ENCODE results near the gene LIMS3.
"Not testable (repeated sequence)": the region's sequence is repeated elsewhere in the genome, so short reads cannot be mapped to it uniquely, and the experiment has no call there.

The LIMS3 gene

DNA sequence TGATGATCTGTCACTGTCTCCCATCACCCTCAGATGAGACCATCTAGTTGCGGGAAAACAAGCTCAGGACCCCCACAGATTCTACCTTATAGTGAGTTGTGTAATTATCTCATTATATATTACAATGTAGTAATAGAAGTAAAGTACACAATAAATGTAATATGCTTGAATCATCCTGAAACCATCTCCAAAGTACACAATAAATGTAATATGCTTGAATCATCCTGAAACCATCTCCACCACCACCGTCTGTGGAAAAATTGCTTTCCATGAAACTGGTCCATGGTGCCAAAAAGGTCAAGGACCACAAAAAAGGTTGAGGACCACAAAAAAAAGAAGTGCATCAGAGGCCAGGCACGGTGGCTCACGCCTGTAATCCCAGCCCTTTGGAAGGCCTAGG, 29.3 kb downstream of the LIMS3 start:
- DNase-seq, result not testable (repeated sequence)

DNA sequence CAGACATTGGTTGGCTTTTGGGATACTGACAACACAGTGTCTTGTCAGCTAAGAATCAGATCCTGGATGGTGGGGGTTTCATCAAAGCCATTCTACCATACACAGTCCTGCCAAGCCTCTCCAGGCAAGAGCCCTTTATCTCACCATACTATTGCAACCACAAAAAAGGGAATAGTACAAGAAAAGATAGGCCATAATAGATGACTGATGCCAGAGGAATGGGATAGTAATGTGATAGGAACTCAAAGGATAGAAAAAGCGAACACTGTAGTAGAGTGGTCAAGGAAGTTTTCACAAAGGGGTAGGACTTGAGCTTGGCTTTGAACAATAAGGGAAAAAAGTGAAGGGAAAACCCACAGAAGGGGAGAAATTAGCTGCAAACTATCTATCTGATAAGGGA, 30.7 kb downstream of the LIMS3 start:
- not testable (repeated sequence) for DNase-seq

DNA sequence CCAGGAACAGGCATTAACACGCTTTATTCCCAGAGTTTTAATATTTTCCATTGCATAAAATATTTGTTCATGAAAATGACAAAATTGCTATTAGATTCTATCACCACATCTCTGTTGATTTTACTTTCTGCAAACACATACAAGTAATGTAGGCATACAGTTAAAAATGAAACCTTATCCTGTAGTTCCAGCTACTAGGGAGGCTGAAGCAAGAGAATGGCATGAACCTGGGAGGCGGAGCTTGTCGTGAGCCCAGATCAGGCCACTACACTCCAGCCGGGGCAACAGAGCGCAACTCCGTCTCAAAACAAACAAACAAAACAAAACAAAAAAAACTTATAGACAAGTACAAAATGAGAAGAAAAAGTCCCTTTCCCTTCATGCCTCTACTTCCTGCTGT, 38.0 kb downstream of the LIMS3 start:
- DNase-seq, result not testable (repeated sequence)

GRCh38 chr2:109945362-109945761, 46.9 kb downstream of the LIMS3 start:
- DNase-seq, result not testable (repeated sequence)

DNA sequence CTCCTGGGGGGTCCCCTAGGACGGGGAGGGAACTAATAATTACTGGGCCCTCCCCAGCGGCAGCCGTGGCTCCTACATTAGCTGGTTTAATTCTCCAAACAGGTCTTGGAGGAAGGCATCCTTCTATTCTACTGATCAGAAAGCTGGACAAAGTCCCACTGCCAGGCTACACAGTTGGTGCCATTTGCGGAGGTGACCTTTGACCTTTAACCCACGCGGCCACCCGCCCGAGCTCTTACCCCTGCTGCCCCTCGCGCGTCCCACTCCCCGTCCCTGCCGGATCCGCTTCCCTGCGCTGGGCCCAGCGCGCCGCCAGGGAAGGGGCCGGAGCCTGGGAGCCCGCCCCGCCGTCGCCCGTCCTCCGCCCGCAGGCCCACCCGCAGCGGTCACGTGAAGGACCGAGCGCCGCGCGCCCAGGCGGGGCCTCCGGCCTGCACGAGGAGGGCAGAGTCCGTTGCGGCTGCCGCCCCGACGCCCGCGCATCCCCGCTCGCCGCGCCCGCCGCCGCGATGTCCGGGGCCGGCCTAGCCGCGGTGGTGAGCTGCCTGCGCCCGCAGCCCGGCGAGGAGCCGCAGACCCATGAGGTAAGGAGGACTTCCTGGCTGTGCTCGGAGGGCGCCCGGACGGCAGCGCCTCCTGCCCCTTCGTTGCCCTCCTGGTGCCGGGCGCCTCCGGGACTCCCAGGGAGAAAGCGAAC, 48.9 kb downstream of the LIMS3 start:
- not testable (repeated sequence) for DNase-seq

DNA sequence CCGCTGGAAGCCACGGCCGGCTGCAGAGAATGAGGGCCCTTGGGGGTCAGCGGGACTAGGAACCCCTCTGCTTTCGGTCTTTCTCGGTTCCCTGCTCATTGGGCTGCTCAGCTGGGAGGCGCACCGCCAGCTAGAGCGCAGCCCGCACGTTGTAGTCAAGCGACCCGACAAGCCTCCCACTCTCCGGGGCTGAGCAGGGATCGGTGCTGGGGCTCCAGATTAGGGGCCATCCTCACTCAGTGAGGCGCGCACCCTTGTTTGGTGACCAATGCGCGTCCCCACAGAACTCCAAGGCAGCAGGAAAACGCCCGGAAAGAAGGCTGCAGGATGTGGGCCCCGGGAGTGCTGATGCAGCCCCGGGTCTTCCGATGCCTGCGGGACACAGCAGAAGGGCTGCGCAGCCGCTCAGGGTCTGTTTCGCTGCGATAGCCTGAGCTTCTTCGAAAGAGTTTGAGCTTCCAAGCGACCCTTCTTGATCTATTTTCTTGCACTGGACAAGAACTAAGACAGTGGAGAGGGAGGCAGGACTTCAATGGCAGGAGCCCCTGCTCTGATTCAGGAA, 49.6 kb downstream of the LIMS3 start:
- not testable (repeated sequence) for DNase-seq

DNA sequence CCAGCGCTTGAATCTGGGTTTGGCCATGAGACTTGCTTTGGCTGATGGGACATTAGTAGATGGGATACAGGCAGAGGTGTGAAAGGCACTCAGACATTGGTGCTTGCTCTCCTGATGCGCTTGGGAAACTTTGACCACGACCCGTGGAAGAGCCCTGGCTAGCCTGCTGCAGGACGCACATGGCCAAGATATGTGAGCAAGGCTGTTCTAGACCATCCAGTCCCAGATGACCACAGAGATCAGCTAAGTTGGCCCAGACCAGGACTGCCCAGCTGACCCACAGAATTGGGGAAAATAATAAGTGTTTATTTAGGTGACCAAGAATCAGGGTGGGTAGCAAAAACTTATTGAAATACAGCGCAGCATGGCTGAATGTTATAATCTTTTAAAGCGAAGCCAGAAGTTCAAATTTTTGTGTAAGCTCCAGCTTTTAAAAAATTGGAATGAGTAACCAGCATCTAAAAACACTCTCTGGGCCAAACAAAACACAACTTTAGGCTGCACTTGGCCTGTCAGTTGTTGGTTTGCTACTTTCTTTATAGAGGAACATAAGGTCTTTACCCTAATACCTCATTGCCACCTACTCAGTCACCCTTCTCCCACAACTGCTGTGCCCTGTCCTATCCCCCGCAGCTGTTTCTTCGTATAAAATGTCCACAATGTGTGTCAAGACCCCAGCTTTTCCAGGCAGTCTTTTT, 51.8 kb downstream of the LIMS3 start:
- DNase-seq, result not testable (repeated sequence)

DNA sequence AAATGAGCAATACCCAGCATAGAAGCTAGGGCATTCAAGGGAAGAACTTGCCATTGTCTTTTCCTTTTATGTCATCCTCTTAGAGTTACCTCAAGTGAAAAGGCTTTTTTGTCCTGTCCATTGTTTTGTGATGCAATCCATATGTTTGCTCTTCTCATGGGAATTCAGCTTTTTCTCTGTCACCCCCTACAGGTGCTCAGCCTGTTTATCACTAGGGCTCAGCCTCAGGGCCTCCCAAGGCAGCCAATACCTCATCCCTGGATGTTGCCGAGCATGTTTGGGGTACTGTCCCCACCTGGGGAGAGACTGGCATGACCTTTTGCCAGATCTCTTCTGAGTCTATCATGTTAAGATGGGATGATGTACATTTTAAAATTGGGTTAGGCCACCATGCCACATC, 65.5 kb downstream of the LIMS3 start:
- not testable (repeated sequence) for DNase-seq

GRCh38 chr2:109965482-109965881, 67.0 kb downstream of the LIMS3 start:
- DNase-seq, result not testable (repeated sequence)

DNA sequence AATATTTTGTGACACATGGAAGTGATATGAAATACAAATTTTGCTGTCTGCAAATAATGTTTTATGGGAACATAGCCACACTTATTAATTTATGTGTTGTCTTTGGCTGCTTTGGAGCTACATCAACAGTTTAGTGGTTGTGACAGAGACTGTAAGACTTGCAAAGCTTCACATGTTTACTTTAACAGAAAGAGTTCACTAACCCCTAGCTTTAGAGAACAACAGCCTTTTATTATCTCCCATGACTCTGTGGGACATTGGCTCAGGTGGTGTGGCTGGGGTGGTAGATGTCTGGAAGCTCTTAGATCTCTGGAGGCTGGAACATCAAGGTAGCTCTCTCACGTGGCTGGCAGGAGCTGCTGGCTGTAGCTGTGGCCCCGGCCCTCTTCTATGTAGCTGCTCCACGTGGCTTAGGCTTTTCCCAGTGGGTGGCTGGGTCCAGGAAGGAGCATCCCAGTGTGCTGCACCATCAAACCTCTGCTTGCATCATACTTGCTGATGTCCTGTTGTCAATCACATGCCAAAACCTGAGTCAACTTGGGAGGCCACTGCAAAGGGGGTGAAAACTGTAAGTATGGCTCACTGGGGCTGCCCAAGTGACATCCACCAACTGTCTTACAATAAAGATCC, 67.7 kb downstream of the LIMS3 start:
- DNase-seq, result not testable (repeated sequence)

DNA sequence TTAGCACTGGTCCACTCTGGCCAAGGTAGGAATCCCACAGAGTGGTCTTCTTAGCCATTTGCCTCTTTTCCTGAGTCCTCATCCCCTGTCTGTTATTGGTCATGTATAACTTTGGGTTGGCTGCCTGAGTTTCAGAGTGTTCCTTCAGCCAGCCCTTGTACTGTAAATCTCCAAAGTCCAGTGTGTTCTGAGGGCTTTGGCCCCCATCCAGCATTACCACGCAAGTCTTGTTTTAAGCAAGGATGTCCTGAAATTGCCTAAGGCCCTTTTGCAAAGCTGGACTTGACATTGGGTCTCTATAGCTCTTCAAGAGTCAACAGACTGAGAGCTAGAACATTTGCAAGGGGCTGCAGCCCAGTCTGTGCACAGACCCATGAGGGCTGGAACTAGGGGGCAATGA, 68.4 kb downstream of the LIMS3 start:
- not testable (repeated sequence) for DNase-seq

DNA sequence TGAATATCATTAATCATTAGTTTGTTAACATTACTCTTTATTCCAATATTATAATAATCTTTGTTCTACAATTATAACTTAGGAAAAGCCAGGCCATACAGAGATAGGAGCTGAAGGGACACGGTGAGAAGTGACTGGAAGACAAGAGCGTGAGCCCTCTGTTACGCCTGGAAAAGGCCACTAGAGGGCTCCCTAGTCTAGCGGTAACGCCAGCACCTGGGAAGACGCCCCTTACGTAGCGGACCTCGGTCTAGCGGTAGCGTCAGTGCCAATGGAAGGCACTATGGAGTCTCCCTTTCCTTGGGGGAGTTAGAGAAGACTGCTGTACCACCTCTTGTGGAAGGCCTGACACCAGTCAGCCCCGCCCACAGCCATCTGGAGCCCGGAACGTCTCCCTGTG, 71.4 kb downstream of the LIMS3 start:
- DNase-seq, result not testable (repeated sequence)

DNA sequence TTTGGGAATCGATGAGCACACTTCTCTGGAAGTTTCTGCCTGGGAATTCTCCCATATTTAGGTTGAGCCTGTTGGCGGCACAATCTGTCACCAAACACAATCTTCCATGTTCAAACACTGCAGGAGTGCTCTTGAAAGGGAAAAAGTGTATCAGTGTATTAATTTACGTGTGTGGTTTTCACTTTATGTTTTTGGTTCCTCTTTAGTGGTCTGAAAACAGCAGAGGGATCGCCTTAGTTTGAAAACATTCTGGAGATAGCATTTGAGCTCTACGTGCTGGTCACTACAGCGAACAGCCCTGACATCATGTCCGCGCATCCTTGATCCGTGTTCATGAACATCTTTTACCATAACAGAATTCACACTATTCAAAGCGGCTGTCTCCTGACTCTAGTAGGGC, 73.2 kb downstream of the LIMS3 start:
- not testable (repeated sequence) for DNase-seq
